ENCODE data around the gene ZBTB48.

DNA sequence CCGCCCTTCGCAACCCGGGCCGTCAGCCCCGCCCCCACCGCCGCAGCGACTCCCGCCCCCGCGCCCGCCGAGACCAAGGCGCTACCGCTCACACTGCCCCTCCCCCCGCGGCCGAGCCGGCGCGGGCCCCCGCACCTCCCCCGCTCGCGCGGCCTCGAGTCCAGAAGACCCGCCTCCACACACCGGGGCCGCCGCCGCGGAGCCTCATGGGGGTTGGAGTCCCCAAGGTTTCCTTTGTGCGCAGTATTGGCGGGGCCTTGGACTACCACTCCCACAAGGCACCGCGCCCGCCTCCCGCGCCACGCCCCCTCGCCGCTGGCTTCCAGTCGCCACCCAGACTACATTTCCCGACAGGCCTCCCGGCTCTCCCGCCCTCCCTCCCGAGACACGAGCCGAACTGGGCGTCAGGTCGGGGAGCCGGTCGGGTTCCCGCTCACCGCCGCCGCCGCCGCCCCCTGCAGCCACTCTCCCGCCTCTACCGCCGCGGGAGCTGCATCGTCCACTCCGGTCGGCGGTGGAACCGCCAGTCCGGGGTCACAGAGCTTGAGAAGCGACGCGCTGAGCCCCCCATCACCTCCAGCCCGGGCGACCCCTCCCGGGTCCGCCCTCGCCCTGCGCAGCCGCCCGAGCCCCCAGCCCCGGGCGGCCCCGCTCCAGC, 33.7 kb downstream of the ZBTB48 start, which contains the start of gene PHF13:
- TF ChIP-seq, protein P1, sequence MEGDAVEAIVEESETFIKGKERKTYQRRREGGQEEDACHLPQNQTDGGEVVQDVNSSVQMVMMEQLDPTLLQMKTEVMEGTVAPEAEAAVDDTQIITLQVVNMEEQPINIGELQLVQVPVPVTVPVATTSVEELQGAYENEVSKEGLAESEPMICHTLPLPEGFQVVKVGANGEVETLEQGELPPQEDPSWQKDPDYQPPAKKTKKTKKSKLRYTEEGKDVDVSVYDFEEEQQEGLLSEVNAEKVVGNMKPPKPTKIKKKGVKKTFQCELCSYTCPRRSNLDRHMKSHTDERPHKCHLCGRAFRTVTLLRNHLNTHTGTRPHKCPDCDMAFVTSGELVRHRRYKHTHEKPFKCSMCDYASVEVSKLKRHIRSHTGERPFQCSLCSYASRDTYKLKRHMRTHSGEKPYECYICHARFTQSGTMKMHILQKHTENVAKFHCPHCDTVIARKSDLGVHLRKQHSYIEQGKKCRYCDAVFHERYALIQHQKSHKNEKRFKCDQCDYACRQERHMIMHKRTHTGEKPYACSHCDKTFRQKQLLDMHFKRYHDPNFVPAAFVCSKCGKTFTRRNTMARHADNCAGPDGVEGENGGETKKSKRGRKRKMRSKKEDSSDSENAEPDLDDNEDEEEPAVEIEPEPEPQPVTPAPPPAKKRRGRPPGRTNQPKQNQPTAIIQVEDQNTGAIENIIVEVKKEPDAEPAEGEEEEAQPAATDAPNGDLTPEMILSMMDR (IDR thresholded peaks at IDR 0.05) = peak in 1 of 4 experiments; percentile 15
- TF ChIP-seq POLR2AphosphoS5 (IDR thresholded peaks at IDR 0.05) (peak; percentile 74), POLR2A (IDR thresholded peaks at IDR 0.05) (peak; percentile 58 to 72)

All from gastroesophageal sphincter (tissue), 3 donors.